NCI-H187 treated with DMSO at 0.1 percent for 48 hours (cell line): ENCODE measurements around the gene TRRAP.
"Not testable (repeated sequence)": the region's sequence is repeated elsewhere in the genome, so short reads cannot be mapped to it uniquely, and the experiment has no call there.

Experiments used
- DNase-seq: peaks from one replicate; lab custom pipeline; 2025; lab: John Stamatoyannopoulos, UW

The TRRAP gene

DNA sequence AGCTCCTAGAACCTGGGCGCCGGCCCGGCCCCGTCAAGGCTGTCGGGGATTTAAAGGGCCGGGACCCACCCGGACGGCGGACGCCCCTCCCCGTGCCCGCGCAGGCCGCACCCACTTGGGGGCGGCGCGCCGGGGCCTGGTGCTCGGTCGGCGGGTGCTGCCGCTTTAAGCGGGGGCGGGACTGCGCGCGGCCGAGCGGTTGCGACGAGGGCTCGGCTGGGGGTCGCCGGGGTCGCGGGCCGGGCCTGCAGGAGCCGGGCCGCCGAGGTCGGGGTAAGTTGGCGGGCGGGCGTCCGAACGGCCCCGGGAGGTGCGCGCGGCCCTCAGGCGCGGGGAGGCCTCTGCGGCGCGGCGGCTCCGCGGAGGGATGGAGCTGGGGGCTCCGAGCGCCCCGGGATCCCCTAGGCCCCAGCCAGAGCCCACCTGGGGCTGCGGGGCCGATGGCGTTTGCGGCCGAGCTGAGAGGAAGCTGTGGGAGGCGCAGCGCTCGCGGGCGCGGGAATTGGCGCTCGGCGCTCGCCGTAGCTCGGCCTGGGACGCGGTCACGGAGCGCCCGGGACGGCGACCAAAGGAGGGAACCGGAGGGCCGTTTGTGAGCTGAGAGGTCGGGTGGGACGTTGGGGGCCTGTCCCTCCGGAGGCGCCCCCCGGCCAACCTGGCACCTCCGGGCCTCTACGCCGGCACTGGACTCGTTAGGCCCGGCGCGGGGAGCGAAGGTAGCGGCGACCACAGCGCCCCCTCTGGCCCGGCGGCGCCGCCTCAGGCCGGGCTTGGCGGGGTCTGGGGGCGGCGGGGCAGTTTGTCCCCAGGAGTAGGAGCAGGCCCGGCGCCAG is at the start of gene TRRAP:
Gene TRRAP, plus strand, starts transcription at position 168 of the 833 bp plus-strand sequence. CDS start 2,619 bp downstream, outside the sequence.
- no peak for DNase-seq

DNA sequence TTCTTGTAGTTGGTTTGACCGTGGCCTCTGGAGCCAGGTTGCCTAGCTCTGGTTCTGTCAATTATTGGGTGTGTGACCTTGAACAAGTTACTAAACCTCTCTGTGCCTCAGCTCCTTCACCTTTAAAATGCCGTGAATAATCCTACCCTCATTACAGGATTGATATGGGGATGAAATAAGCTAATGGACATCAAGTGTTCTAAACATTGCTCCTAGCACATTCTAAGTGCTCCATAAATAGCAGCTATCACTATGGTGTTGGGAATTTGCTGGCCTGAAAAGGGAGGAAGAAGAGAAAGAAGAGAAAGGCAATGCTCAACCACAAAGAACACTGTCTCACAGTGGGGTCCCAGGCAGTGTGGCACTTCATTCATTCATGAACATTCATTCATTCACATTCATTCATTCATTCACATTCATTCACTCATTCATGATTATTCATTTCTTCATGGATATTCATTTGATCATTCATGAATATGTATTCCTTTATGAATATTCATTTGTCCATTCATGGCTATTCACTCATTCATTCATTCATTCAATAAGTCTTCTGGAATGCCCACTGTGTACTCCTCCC is 47.3 kb upstream of the TRRAP start:
- DNase-seq: no peak

DNA sequence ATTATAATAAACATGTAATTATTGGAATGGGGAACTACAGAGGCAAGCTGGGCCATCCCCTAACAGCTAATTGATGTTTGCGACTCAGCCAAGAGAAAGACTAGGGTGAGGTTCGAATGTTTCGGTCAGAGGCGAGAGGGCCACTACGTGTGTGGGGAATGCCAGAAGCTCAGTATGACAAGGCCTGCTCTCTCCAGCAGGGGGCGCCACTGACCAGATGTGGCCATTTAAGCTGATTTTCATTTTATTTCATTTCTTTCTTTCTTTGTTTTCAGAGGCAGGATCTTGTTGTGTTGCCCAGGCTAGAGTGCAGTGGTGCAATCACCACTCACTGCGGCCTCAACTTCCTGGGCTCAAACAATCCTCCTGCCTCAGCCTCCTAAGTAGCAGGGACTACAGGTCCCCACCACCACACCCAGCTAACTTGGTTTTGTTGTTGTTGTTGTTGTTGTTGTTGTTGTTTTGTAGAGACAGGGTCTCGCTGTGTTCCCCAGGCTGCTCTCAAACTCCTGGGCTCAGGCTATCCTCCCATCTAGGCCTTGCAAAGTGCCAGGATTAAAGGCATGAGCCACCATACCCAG is 46.6 kb upstream of the TRRAP start:
- DNase-seq: no peak

DNA sequence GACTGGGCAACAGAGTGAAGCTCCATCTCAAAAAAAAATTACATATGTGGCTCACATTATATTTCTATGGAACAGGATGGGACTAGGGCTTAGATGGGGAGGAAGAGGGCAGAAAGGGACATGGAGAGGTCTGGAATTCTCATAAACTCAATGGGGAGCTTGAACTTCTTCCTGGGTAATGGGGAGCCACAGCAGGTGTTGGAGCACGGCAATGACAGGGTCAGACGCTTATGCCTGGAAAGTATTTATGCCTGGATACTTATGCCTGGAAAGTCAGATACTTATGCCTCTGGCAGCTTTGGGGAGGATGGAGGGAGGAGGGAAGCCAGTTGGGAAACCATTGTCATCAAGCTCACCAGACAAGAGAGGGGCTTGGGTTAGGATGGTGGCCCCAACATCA is 45.3 kb upstream of the TRRAP start:
- no peak for DNase-seq

GRCh38 chr7:98834949-98835348 is 43.4 kb upstream of the TRRAP start:
- DNase-seq: no peak

- peak; percentile 67 for DNase-seq
Observed at GRCh38 chr7:98836811-98837629, 41.3 kb upstream of the TRRAP start.

- DNase-seq: no peak
Observed at GRCh38 chr7:98837630-98837972, 40.7 kb upstream of the TRRAP start.

GRCh38 chr7:98840096-98840495 is 38.2 kb upstream of the TRRAP start:
- DNase-seq: no peak

DNA sequence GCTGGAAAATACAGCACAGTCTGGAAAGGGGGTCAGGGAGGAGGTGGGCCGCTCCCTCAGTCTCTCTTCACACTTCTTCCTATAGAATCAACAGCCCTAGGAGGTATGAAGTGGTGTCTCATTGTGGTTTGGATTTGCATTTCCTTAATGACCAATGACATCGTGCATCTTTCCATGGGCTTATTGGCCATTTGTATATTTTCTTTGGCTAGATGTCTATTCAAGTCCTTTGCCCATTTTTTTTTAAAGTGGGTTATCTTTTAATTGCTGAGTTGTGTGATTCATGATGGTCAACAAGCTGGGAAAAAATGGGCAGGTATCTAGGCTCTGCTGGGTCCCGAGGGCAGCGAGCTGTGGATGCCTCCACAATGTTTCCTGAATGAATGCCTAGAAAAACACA is 37.6 kb upstream of the TRRAP start:
- DNase-seq: no peak

DNA sequence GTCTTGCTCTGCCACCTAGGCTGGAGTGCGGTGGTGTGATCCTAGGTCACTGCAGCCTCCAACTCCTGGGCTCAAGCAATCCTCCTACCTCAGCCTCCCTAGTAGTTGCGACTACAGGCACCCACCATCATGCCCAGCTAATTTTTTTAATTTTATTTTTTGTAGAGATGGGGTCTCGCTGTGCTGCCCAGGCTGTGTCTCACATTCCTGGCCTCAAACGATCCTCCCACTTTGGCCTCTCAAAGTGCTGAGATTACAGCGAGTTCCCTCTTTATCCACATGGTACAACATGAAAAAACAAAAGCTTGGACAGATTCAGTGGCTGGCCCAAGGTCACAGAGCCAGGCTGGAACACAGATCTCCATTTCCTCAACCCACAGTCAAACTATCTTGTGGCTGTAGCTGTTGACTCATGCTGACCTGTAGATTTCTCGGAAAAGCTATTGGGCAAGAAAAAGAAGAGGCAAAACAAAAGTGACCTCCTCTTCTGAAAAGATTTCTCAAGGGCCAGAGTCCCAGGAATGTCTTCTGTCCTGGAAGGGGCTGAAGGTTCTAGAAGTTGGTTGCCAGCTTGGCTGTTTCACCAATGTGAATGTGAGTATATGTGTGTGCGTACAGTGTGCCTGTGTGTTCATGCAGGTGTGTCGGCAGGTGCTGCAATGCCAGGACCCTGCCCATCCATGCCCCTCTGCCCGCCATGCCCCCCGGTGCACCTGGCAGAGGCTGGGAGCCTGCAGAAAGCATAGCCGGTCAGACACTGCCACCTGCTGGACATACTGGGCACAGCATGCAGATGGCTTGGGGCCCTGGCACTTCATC is 36.9 kb upstream of the TRRAP start:
- no peak for DNase-seq

GRCh38 chr7:98842552-98842951 is 35.8 kb upstream of the TRRAP start:
- not testable (repeated sequence) for DNase-seq

DNA sequence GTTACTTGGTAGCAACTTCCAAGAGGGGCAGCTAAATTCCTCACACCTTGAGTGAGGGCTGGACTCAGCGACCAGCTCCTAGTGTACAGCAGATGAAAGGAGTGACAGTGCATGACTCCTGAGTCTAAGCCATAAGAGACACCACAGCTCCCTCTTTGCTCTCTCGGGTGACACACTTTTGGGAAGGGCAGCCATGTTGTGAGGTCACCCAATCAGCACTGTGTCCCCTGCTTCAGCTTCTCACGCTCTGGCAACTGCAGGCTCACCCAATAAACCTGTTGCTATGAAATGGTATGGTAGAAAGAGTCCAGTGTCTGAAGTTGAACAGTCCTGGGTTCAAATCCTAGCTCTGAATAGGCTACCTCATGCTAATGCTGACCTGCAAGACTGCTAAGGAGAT is 29.4 kb upstream of the TRRAP start:
- DNase-seq: no peak

DNA sequence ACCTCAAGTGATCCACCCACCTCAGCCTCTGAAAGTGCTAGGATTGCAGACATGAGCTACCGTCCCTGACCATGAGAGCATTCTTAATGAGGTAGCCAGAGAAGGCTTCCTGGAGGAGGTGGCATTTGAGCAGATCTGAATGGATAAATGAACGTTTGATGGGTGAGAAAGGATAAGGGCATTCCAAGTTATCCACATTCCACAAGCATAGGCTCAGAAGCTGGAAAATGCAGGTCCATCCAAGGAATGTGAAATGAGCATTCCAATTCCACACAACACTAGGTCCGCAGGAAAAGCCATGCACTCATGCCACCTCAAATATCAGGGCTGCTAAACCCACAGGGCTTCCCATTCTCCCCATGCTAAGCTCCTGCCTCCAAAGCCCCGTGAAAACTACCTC is 25.5 kb upstream of the TRRAP start:
- DNase-seq: no peak

- DNase-seq: no peak
Observed at GRCh38 chr7:98855610-98856422, 22.5 kb upstream of the TRRAP start.

- no peak for DNase-seq
Observed at GRCh38 chr7:98860071-98860470, 18.3 kb upstream of the TRRAP start.

- DNase-seq: no peak
Observed at GRCh38 chr7:98862203-98862602, 16.1 kb upstream of the TRRAP start.

- no peak for DNase-seq
Observed at GRCh38 chr7:98862716-98863420, 15.5 kb upstream of the TRRAP start.

GRCh38 chr7:98863601-98864000 is 14.7 kb upstream of the TRRAP start:
- DNase-seq: no peak

DNA sequence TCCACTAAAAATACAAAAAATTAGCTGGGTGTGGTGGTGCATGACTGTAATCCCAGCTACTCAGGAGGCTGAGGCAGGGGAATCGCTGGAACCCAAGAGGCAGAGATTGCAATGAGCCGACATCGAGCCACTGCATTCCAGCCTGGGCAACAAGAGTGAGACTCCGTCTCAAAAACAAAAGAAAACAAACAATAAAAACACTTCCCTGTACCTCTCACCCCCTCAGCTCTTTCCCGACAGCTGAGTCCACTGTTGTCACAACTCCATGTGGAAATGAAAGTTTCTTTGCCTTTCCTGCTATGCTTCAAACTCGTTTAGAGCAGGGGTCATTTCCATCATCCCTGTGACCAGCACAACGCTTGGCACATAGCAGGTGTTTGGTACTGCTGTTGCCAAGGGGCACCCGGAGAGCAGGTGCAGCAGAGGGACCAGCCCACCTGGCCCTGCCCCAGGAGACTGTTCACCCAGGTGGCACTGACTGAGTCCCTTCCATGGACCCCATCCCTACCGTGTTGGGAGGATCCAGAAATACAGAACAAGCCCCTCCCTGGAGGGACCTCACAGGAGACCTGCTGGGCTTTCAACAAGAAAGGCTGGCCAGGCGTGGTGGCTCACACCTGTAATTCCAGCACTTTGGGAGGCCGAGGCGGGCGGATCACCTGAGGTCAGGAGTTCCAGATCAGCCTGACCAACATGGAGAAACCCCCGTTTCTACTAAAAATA is 13.4 kb upstream of the TRRAP start:
- no peak for DNase-seq

GRCh38 chr7:98866351-98866750 is 12.0 kb upstream of the TRRAP start:
- DNase-seq: no peak
